ENCODE results near the gene PI4KB.
A peak's percentile ranks its signal among the peaks of the same experiment; 100 is the strongest.

The PI4KB gene

GRCh38 chr1:151346082-151346768 is 19.0 kb upstream of the PI4KB start:
- no peak for DNase-seq

- DNase-seq, result no peak
Measured at GRCh38 chr1:151344291-151344690, 17.1 kb upstream of the PI4KB start.

- no peak for DNase-seq
Measured at GRCh38 chr1:151343587-151343986, 16.4 kb upstream of the PI4KB start.

- DNase-seq, result no peak
Measured at GRCh38 chr1:151342569-151342968, 15.4 kb upstream of the PI4KB start.

GRCh38 chr1:151342021-151342420 is 14.8 kb upstream of the PI4KB start:
- no peak for DNase-seq

- DNase-seq, result peak; percentile 38
Measured at GRCh38 chr1:151340870-151341754, 13.9 kb upstream of the PI4KB start.

- no peak for DNase-seq
Measured at GRCh38 chr1:151336556-151336955, 9.3 kb upstream of the PI4KB start.

- no peak for DNase-seq
Measured at GRCh38 chr1:151334822-151335221, 7.6 kb upstream of the PI4KB start.

GRCh38 chr1:151327903-151328674 is 873 bp upstream of the PI4KB start:
- DNase-seq, result no peak

GRCh38 chr1:151326619-151327222 is 495 bp downstream of the PI4KB start:
- no peak for DNase-seq

GRCh38 chr1:151325646-151326429 is 1.4 kb downstream of the PI4KB start:
- no peak for DNase-seq

- DNase-seq, result no peak
Measured at GRCh38 chr1:151325231-151325630, 2.0 kb downstream of the PI4KB start.

- no peak for DNase-seq
Measured at GRCh38 chr1:151324390-151324930, 2.8 kb downstream of the PI4KB start.

GRCh38 chr1:151318975-151319374 is 8.2 kb downstream of the PI4KB start:
- DNase-seq, result no peak

GRCh38 chr1:151315565-151316235 is 11.5 kb downstream of the PI4KB start:
- no peak for DNase-seq

GRCh38 chr1:151314137-151314875 is 12.9 kb downstream of the PI4KB start:
- DNase-seq, result no peak

- no peak for DNase-seq
Measured at GRCh38 chr1:151313501-151313900, 13.7 kb downstream of the PI4KB start.

GRCh38 chr1:151312826-151313225 is 14.4 kb downstream of the PI4KB start:
- DNase-seq, result no peak

GRCh38 chr1:151312411-151312810 is 14.8 kb downstream of the PI4KB start:
- no peak for DNase-seq

- no peak for DNase-seq
Measured at GRCh38 chr1:151311589-151312331, 15.5 kb downstream of the PI4KB start.

Data from NCI-H1436 treated with DMSO at 0.1 percent for 48 hours (cell line).